ENCODE results near the gene LARGE2. TPM values are rescaled to one million over a fixed set of nuclear protein-coding genes. Genes with fewer than 3 reads are reported as not detected.

The LARGE2 gene
- total RNA-seq, 1 donor from 2014 or later, result 6.6 TPM

DNA sequence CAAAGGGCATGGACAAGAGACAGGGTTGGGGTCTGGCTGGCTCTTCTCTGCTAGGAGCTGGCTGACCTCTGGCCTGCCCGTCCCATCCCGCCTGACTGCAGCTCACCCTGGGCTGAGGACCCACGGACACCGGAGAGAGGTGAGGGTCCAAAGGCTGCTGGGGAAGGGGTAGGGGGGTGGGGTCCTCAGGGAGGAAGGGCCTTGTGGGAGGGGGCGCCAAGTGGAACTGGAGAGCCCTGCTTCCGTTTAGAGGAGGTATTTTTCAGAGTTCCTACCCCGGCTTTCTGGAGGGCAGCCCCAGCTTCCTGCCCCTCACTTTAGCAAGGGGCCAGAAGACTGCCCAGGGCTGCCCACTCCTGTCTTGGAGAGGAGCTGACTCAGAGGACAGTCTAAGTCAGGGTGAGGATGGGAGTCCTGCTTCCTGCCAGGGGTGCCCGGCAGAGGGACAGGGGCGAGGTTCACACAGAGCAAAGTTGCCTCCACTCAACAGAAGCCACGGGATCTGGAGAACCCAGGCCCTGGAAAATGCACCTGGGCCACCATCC is 7.1 kb downstream of the LARGE2 start:
- Histone ChIP-seq H3K4me1 (peaks cover 32% of the 10 kb centered on the region), H3K9me3 (no peaks in the 10 kb centered on the region), H3K4me3 (no peak overlapping the region), H3K27ac (no peak overlapping the region), H3K36me3 (peaks cover 0 to 17% of the 10 kb centered on the region in 2 donors), H3K27me3 (no peaks in the 10 kb centered on the region)
- no peak for DNase-seq (ENCODE audit: extremely low spot score in 2 of 2)
- TF ChIP-seq POLR2A (IDR thresholded peaks at IDR 0.05) (no peak), POLR2AphosphoS5 (IDR thresholded peaks at IDR 0.05; ENCODE audit: insufficient read depth in 1 of 2, low read depth in 1 of 2) (no peak)
- TF ChIP-seq, protein P1, sequence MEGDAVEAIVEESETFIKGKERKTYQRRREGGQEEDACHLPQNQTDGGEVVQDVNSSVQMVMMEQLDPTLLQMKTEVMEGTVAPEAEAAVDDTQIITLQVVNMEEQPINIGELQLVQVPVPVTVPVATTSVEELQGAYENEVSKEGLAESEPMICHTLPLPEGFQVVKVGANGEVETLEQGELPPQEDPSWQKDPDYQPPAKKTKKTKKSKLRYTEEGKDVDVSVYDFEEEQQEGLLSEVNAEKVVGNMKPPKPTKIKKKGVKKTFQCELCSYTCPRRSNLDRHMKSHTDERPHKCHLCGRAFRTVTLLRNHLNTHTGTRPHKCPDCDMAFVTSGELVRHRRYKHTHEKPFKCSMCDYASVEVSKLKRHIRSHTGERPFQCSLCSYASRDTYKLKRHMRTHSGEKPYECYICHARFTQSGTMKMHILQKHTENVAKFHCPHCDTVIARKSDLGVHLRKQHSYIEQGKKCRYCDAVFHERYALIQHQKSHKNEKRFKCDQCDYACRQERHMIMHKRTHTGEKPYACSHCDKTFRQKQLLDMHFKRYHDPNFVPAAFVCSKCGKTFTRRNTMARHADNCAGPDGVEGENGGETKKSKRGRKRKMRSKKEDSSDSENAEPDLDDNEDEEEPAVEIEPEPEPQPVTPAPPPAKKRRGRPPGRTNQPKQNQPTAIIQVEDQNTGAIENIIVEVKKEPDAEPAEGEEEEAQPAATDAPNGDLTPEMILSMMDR (IDR thresholded peaks at IDR 0.05), result no peak
- intact Hi-C loops (cut with DNase I), result no loop called here

DNA sequence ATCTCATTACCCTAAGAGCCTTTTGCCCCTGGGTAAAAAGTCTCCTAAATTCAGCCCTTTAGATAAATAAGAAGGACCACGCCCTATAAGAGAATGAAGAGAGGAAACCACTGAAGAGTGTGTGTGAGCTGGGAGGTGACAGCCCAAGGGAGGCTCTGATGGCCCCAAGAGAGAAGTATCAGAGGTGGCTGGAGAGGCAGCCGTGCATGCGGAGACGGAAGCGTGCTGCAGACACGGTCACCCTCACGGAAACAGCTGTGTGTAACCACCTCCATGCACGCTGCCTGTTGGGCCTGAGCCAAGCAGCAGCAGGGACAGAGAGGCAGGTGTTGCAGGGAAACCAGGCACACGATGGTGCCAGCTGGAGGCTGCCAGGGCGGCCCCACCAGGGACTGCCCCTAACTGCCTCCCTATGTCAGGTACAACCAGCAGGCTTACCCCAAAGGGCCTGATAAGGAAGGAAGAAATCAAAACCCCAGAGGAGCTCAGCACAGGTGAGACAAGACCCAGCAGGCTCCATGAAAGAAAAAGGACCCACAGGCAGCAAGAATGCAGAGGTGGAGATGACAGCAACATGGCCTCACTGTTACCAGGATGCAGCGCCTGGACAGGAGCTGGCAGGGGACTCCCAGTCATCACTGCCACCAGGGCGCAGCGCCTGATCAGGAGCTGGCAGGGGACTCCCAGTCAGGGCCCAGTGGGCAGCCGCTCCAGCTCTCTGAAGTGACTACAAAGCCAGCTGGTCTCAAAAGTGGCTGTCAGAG is 7.8 kb downstream of the LARGE2 start:
- intact Hi-C loops (cut with DNase I), result no loop called here
- Histone ChIP-seq H3K4me3 (peak overlapping the region in 1 of 2 donors; percentile 5), H3K27me3 (no peaks in the 10 kb centered on the region), H3K27ac (no peak overlapping the region), H3K4me1 (peaks cover 32% of the 10 kb centered on the region), H3K9me3 (no peaks in the 10 kb centered on the region), H3K36me3 (peaks cover 0 to 23% of the 10 kb centered on the region in 2 donors)
- peak; percentile 83 to 93 for DNase-seq (ENCODE audit: extremely low spot score in 2 of 2)
- no peak for TF ChIP-seq POLR2AphosphoS5 (IDR thresholded peaks at IDR 0.05; ENCODE audit: insufficient read depth in 1 of 2, low read depth in 1 of 2)
- TF ChIP-seq, protein P1 (IDR thresholded peaks at IDR 0.05), result no peak
- TF ChIP-seq POLR2A (IDR thresholded peaks at IDR 0.05), result no peak

DNA sequence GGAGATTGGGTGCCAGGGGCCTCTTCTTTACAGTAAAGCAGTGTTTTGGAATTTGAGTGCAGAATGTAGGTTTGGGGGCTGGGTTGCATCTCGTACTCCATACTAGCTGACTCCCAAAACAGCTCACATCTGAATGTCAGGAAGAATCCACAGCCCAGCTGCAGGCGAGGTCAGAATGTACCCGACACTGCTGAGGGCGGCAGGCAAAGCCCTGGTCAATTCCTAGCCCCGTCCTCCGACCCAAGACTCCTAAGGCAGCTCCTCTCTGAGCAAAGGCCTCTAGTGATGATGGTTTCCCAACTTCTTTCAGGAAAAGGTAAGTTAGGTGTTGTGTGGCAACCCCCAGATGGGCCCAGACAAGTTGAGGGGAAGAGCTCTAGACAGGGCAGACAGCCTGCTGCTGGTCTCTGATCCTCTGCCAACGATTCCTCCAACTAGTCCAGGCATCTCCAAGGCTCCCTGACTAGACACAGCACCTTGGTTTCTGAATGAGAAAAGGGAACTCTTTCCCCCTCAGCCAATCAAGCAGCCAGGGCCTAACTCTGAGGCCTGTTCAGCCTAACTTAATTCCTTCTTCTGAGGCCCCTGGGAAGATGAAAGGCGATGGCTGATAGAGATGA is 8.6 kb downstream of the LARGE2 start:
- peak; percentile 85 to 93 for DNase-seq (ENCODE audit: extremely low spot score in 2 of 2)
- Histone ChIP-seq H3K4me3 (peak overlapping the region in 1 of 2 donors; percentile 5), H3K4me1 (peaks cover 32% of the 10 kb centered on the region), H3K27me3 (no peaks in the 10 kb centered on the region), H3K36me3 (peaks cover 0 to 30% of the 10 kb centered on the region in 2 donors), H3K9me3 (no peaks in the 10 kb centered on the region), H3K27ac (no peak overlapping the region)
- intact Hi-C loops (cut with DNase I), result no loop called here
- TF ChIP-seq, protein P1 (IDR thresholded peaks at IDR 0.05), result no peak

DNA sequence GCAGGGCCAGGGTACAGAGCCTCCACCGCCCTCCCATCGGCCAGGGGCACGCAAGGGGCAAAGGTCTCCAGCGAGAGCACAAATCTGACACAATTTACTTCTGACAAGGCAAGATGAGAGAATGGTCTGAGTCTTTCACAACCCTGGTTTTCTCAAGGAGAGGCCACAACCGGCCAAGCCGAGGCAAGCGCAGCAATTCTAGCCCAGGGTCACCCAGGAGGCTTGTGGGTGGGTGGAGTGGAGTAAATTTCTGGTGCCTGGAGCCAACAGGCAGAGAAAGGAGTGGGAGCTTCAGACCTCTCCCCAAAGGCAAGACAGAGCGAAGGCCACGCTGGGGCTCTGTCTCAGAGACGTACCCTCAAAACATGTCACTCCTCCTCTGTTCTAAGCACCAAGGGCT is 9.3 kb downstream of the LARGE2 start:
- Histone ChIP-seq H3K27ac (peak overlapping the region; percentile 45), H3K9me3 (no peaks in the 10 kb centered on the region), H3K4me3 (peak overlapping the region in 1 of 2 donors; percentile 11), H3K4me1 (peaks cover 32% of the 10 kb centered on the region), H3K36me3 (peaks cover 0 to 32% of the 10 kb centered on the region in 2 donors), H3K27me3 (no peaks in the 10 kb centered on the region)
- TF ChIP-seq POLR2A (IDR thresholded peaks at IDR 0.05) (no peak), POLR2AphosphoS5 (IDR thresholded peaks at IDR 0.05; ENCODE audit: insufficient read depth in 1 of 2, low read depth in 1 of 2) (no peak)
- TF ChIP-seq, protein P1 (IDR thresholded peaks at IDR 0.05), result no peak
- DNase-seq (ENCODE audit: extremely low spot score in 2 of 2), result no peak
- intact Hi-C loops (cut with DNase I), result no loop called here

All from vagina (tissue), 2 donors.